ENCODE measurements around the gene SUCO.

DNA sequence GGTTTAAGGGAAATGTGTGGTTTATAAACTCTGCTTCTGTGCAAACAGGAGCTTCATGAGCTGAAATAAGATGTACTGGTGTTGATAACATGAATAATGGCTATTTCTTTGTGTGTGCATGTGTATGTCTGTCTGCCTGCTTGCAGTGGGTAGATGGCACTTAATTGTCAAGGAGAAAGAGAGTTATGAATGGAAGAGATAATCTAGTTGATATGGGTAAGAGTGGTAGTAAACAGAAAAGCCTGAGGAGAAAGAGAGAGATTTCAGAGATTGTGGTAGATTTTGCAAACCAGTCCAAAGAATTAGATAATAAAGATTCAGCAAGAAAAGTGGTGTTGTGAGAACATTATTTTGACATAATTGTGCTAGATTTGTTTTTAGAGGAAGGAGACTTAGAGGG lies 7.7 kb downstream of the SUCO start:
- TF ChIP-seq CTCF (IDR thresholded peaks at IDR 0.05), result no peak
- TF ChIP-seq POLR2A (IDR thresholded peaks at IDR 0.05), result no peak

Data from lower leg skin (tissue), 3 donors.